GM12872 (cell line): ENCODE results near the gene DHX16.

Experiments
- TF ChIP-seq, protein P1 (sequence below): IDR thresholded peaks from 3 replicates; pipeline ENCODE4 v1.5.1; 2011; ENCODE audit warnings: low read depth, mild to moderate bottlenecking, low read length, moderate library complexity; ENCODE audit not compliant: insufficient read depth

The DHX16 gene

DNA sequence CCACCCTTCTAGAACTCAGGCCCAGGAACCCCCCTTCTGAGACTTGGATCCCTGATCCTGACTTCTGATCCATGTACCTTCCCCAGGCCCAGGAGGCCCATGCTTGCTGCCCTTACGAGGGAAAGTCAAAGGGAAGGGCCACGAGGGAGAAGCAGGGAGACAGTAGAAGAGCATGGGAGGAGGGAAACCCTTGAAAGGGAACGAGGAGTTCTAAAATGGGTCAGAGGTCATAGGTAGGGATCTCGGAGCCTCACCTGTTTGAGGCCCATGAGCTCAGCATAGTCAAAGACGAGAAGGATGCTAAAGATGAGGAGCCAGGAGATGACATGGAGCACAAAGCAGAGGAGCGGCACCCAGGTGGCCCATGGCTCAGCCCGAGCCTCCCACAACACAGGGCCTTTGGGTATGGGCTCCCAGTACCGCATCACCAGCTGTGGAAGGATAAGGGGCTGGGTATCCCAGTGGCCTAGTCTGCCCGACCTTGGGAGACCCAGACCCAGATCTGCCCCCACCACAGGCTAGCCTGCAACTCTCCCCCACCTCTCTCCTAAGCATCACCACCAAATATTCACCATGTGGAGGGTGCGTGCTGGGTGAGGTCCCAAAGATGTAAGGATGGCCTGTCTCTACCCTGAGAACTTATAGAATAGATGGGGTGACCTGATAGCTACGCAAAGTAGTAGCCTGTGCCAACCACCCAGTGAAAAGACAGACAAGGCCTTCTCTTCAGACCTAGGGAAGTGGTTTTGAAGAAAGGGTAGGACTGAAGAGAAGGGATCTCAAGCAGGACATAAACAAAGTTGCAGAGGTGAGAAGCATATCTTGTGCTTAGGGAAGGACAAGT, 16.4 kb upstream of the DHX16 start:
- TF ChIP-seq, protein P1, sequence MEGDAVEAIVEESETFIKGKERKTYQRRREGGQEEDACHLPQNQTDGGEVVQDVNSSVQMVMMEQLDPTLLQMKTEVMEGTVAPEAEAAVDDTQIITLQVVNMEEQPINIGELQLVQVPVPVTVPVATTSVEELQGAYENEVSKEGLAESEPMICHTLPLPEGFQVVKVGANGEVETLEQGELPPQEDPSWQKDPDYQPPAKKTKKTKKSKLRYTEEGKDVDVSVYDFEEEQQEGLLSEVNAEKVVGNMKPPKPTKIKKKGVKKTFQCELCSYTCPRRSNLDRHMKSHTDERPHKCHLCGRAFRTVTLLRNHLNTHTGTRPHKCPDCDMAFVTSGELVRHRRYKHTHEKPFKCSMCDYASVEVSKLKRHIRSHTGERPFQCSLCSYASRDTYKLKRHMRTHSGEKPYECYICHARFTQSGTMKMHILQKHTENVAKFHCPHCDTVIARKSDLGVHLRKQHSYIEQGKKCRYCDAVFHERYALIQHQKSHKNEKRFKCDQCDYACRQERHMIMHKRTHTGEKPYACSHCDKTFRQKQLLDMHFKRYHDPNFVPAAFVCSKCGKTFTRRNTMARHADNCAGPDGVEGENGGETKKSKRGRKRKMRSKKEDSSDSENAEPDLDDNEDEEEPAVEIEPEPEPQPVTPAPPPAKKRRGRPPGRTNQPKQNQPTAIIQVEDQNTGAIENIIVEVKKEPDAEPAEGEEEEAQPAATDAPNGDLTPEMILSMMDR: no peak

DNA sequence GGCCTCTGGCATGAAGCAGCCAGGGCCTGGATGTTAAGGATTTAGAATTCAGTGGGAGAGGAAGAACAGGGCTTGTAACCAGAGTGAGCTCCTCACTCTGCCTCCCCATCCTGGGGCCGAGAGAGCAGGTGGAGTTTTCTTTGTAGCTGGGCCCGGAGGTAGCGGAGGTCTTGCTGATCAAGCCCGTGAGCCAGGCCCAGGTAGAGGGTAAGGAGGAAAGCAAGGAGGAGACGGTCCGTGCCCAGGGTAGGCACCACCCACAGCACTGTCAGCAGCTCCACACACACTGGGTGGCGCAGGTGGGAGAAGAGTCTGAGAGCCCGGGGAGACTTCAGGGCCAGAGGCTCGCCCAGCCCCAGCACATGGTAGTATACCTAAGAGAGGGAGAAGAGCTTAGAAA, 15.8 kb upstream of the DHX16 start:
- TF ChIP-seq, protein P1: peak; percentile 25; the same call in 2 of the 3 replicates

- TF ChIP-seq, protein P1: no peak
These were observed 15.0 kb upstream of the DHX16 start for GRCh38 chr6:30687659-30688431.

DNA sequence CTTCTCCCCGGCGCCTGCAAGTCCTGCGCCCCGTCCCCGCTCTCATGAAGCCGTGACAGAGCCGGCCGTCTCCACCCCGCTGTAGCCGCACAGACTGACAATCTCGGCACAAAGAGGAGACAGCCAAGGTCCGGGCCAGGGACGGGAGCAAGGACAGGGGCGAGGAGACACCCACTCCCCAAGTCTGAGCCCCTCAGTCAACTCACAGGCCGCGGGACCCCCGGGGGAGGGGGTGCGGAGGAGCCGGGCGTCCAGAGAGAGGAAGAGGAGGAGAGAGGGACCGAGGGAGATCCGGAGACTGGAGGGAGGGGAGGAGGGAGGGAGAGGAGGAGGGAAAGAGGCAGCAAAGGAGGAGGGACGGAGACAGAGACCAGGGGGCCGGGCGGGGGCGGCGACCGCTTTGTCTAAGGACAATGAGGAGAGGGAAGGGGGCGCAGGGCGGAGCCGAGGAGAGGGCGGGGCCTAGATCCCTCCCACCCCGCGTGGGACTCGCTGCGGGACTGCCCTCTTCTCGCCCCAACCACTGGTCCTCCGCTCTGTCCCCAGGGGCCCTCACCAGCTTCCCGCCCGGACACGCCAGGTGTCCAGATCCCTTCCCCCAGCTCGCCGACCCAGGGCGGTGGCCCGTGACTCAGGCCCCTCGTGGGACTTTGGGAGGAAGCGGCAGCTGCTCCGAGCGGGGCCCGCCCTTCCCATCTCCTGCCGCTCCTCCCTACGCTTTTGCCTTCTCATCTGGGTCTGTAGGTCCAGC, 14.3 kb upstream of the DHX16 start:
- TF ChIP-seq, protein P1: no peak

GRCh38 chr6:30686009-30686907, 13.5 kb upstream of the DHX16 start, which contains the start of gene PPP1R18:
Gene PPP1R18, minus strand, starts transcription at chr6:30686645. Its CDS starts 627 bp downstream, at chr6:30686018.
- TF ChIP-seq, protein P1: no peak

DNA sequence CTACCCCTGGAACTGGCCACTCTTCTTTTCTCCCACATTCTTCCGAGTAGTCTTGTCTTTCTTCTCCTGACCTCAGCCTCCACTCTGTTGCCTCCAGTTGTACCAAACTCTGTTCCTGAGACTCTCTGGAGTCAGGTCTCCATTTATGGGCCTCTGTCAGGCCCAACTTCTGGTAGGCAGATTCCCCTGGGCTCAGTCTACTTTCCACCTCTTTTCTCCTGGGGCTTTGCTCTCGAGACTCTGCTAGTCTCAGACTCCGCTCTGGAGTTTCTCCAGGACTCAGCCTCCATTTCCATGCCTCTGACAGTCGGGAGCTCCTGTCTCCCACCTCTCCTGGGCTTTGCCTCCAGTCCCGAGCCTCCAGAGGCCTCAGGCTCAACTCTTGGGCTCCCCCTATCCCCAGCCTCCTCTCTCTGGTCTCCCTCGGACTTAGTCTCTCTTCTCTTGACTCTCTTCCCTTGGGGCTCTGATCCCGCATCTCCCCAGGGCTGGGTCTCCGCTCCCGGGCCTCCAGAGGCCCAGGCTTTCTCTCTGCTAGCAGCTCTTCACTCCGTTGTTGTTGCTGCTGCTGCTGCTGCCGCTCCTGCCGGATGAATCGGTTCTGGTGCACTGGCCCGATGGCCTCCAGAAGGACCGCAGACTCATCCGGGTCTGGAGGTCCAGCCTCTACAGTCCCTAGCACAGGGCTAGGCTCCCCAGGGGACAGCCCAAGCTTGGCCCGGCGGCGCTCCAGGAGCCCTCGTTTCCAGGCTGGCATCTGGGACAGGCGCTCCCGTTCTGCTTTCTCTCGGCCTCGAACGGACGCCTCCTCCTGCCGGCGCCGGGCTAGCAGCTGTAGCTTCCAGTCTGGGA, 12.6 kb upstream of the DHX16 start:
- TF ChIP-seq, protein P1: peak; percentile 58
